Myocyte (in vitro differentiated cells): Measurements from ENCODE around the gene PXDN. TPM values are rescaled to one million over a fixed set of nuclear protein-coding genes. Genes with fewer than 3 reads are reported as not detected.
"Not testable (repeated sequence)": the region's sequence is repeated elsewhere in the genome, so short reads cannot be mapped to it uniquely, and the experiment has no call there.

Source experiments
- DNase-seq: peaks from one replicate; pipeline ENCODE4 v3.0.0-alpha.2; 2012; ENCODE audit warnings: low read depth
- total RNA-seq: library from RNA; depleted of rRNA; stranded (reverse); fragments of >200 nt; gene quantifications from 2 replicates; pipeline ENCODE4 v1.2.3, GENCODE V29; 2014

The PXDN gene
- total RNA-seq, 1 donor from 2014 or later = 52.7 TPM

GRCh38 chr2:1685078-1685956 is 59.0 kb downstream of the PXDN start:
- no peak for DNase-seq

- no peak for DNase-seq
Measured at GRCh38 chr2:1683297-1683696, 61.0 kb downstream of the PXDN start.

GRCh38 chr2:1682181-1682440 is 62.2 kb downstream of the PXDN start:
- no peak for DNase-seq

- DNase-seq = peak; percentile 22
Measured at GRCh38 chr2:1681323-1682180, 62.8 kb downstream of the PXDN start.

GRCh38 chr2:1681017-1681318 is 63.3 kb downstream of the PXDN start:
- no peak for DNase-seq

- DNase-seq = no peak
Measured at GRCh38 chr2:1680222-1681016, 63.9 kb downstream of the PXDN start.

- not testable (repeated sequence) for DNase-seq
Measured at GRCh38 chr2:1679488-1680039, 64.8 kb downstream of the PXDN start.

- not testable (repeated sequence) for DNase-seq
Measured at GRCh38 chr2:1679065-1679464, 65.2 kb downstream of the PXDN start.

- no peak for DNase-seq
Measured at GRCh38 chr2:1678609-1679008, 65.7 kb downstream of the PXDN start.

- DNase-seq = no peak
Measured at GRCh38 chr2:1677821-1678165, 66.5 kb downstream of the PXDN start.

GRCh38 chr2:1676913-1677820 is 67.1 kb downstream of the PXDN start:
- DNase-seq = no peak

GRCh38 chr2:1676091-1676912 is 68.0 kb downstream of the PXDN start:
- DNase-seq = no peak

GRCh38 chr2:1675633-1676032 is 68.7 kb downstream of the PXDN start:
- peak; percentile 92 for DNase-seq

GRCh38 chr2:1674766-1675397 is 69.4 kb downstream of the PXDN start:
- no peak for DNase-seq

GRCh38 chr2:1674276-1674675 is 70.0 kb downstream of the PXDN start:
- no peak for DNase-seq

- peak; percentile 63 for DNase-seq
Measured at GRCh38 chr2:1673160-1673944, 71.0 kb downstream of the PXDN start.

GRCh38 chr2:1672738-1673137 is 71.6 kb downstream of the PXDN start:
- DNase-seq = peak; percentile 9

GRCh38 chr2:1671916-1672315 is 72.4 kb downstream of the PXDN start:
- no peak for DNase-seq
